ENCODE results near the gene PTPRT. TPM values are rescaled to one million over a fixed set of nuclear protein-coding genes. Genes with fewer than 3 reads are reported as not detected.

The PTPRT gene
- total RNA-seq, 3 donors from 2014 or later, result 0.32 to 6.3 (median 4.9) TPM

GRCh38 chr20:42697962-42698361 lies 491.7 kb downstream of the PTPRT start:
- H3K4me3 ChIP-seq, result no peak overlapping the region
- no peak for DNase-seq (ENCODE audit: low spot score in 2 of 2)
- H3K36me3 ChIP-seq, result no peaks in the 10 kb centered on the region
- H3K27me3 ChIP-seq, result no peaks in the 10 kb centered on the region
- no peaks in the 10 kb centered on the region for H3K4me1 ChIP-seq
- H3K27ac ChIP-seq, result no peak overlapping the region
- H3K9me3 ChIP-seq, result peaks cover 0 to under 1% of the 10 kb centered on the region in 2 donors
- intact Hi-C loops (cut with DNase I; ENCODE audit: low total_unique reads), result no loop called here
- TF ChIP-seq POLR2A (IDR thresholded peaks at IDR 0.05), result no peak
- no peak for TF ChIP-seq POLR2AphosphoS5 (IDR thresholded peaks at IDR 0.05)
- TF ChIP-seq CTCF (IDR thresholded peaks at IDR 0.05), result no peak

- Histone ChIP-seq H3K27ac (no peak overlapping the region), H3K36me3 (no peaks in the 10 kb centered on the region), H3K4me1 (no peaks in the 10 kb centered on the region), H3K4me3 (no peak overlapping the region), H3K9me3 (peaks cover 0 to 14% of the 10 kb centered on the region in 2 donors), H3K27me3 (no peaks in the 10 kb centered on the region)
- TF ChIP-seq POLR2AphosphoS5 (IDR thresholded peaks at IDR 0.05), result no peak
- TF ChIP-seq POLR2A (IDR thresholded peaks at IDR 0.05), result no peak
- TF ChIP-seq CTCF (IDR thresholded peaks at IDR 0.05), result no peak
- no peak for DNase-seq (ENCODE audit: low spot score in 2 of 2)
- intact Hi-C loops (cut with DNase I; ENCODE audit: low total_unique reads), result no loop called here
Observed at GRCh38 chr20:42690842-42691437, 498.8 kb downstream of the PTPRT start.

GRCh38 chr20:42688576-42688975 lies 501.1 kb downstream of the PTPRT start:
- Histone ChIP-seq H3K9me3 (peaks cover 0 to 14% of the 10 kb centered on the region in 2 donors), H3K36me3 (no peaks in the 10 kb centered on the region), H3K27ac (no peak overlapping the region), H3K4me3 (no peak overlapping the region), H3K4me1 (no peaks in the 10 kb centered on the region), H3K27me3 (no peaks in the 10 kb centered on the region)
- intact Hi-C loops (cut with DNase I; ENCODE audit: low total_unique reads), result no loop called here
- DNase-seq (ENCODE audit: low spot score in 2 of 2), result no peak
- no peak for TF ChIP-seq POLR2AphosphoS5 (IDR thresholded peaks at IDR 0.05)
- TF ChIP-seq CTCF (IDR thresholded peaks at IDR 0.05), result no peak
- TF ChIP-seq POLR2A (IDR thresholded peaks at IDR 0.05), result no peak

- DNase-seq (ENCODE audit: low spot score in 2 of 2), result no peak
- no peak overlapping the region for H3K4me3 ChIP-seq
- no peaks in the 10 kb centered on the region for H3K36me3 ChIP-seq
- TF ChIP-seq POLR2AphosphoS5 (IDR thresholded peaks at IDR 0.05) (no peak), POLR2A (IDR thresholded peaks at IDR 0.05) (no peak), CTCF (IDR thresholded peaks at IDR 0.05) (no peak)
- intact Hi-C loops (cut with DNase I; ENCODE audit: low total_unique reads), result no loop called here
- no peaks in the 10 kb centered on the region for H3K27me3 ChIP-seq
- H3K27ac ChIP-seq, result no peak overlapping the region
- no peaks in the 10 kb centered on the region for H3K9me3 ChIP-seq
- H3K4me1 ChIP-seq, result no peaks in the 10 kb centered on the region
Observed at GRCh38 chr20:42686057-42686456, 503.6 kb downstream of the PTPRT start.

GRCh38 chr20:42678895-42679294 lies 510.8 kb downstream of the PTPRT start:
- H3K9me3 ChIP-seq, result no peaks in the 10 kb centered on the region
- DNase-seq (ENCODE audit: low spot score in 2 of 2), result no peak
- no peak overlapping the region for H3K4me3 ChIP-seq
- no peaks in the 10 kb centered on the region for H3K4me1 ChIP-seq
- intact Hi-C loops (cut with DNase I; ENCODE audit: low total_unique reads), result no loop called here
- H3K27me3 ChIP-seq, result no peaks in the 10 kb centered on the region
- no peaks in the 10 kb centered on the region for H3K36me3 ChIP-seq
- H3K27ac ChIP-seq, result no peak overlapping the region
- TF ChIP-seq CTCF (IDR thresholded peaks at IDR 0.05) (peak in 1 of 3 donors; percentile 18), POLR2A (IDR thresholded peaks at IDR 0.05) (no peak)

Measured in breast epithelium (tissue), 4 donors.